Gastrocnemius medialis (tissue), 4 donors: Measurements from ENCODE around the gene BICD1.

Source experiments
- CTCF ChIP-seq, 5 experiments: fragments of 450-650 bp in 3 of 5; fragments of 200-600 bp in 2 of 5; sonication (generic) in 2 of 5; IDR thresholded peaks in 4 of 5; conservative IDR thresholded peaks in 1 of 5; 1 replicate in 4 of 5; 2 replicates in 1 of 5; pipeline ENCODE4 v1.5.1; 2016 to 2019; ENCODE audit warnings: antibody characterized with exemption in 5 of 5, mild to moderate bottlenecking in 3 of 5, moderate library complexity in 3 of 5
- POLR2A ChIP-seq, 2 donors: fragments of 450-650 bp; IDR thresholded peaks; one replicate each; pipeline ENCODE4 v1.6.1; 2017; ENCODE audit warnings: antibody characterized with exemption in 2 of 2, mild to moderate bottlenecking in 2 of 2, moderate library complexity in 2 of 2

- no peak for TF ChIP-seq CTCF (IDR thresholded peaks at IDR 0.05 in 4 of 5, conservative IDR thresholded peaks at IDR 0.05 in 1 of 5)
- no peak for TF ChIP-seq POLR2A (IDR thresholded peaks at IDR 0.05)
These were observed 1.9 kb upstream of the BICD1 start for GRCh38 chr12:32104572-32105355.
